Measurements from ENCODE around the gene TREH. TPM values are rescaled to one million over a fixed set of nuclear protein-coding genes. Genes with fewer than 3 reads are reported as not detected.

The TREH gene
- total and polyA plus RNA-seq, 2 of the 8 experiments (the other 6 are each of a cell fraction or from before 2014, with no cell fraction given) = 0.03 TPM; not detected in 1

DNA sequence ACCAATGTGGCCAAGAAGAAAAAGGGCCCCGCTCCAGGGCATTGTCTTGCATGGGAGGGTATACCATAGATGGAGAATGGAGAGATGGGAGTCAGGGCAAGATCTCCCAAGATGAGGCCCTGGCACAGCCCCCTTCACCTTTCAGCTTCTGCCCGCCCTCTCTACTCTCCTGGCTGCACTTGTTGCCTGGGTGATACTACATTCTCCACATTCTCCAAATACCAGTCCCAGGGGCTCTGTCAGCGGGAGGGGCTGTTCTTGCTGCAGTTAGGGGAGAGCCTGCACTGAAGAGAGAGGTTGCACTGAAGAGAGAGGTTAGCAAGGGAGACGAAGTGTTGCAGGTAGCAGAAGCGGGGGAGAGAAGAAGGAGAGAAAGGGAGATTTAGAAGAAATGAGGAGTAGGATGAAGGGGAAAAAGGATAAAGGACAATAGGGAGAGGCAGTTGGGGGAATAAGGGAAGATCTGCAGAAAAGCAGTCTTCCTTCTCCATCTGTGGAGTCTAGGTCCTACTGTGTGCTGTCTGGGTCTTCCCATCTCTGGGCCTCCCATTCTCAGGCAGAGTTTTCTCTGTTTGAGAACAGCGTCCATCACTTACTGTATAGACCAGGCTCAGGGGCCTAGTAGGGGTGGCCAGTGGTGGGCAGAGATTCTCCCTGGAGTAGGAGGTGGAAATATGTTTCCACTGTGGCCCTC is 64.0 kb downstream of the TREH start (continued):
- no peak for TF ChIP-seq FOSL1 (IDR thresholded peaks at IDR 0.05; ENCODE audit: insufficient read depth, low read depth, low read length)
- TF ChIP-seq RAD21 (IDR thresholded peaks at IDR 0.05 in 1 of 2, conservative IDR thresholded peaks at IDR 0.05 in 1 of 2; ENCODE audit: low read depth in 2 of 2, low read length in 2 of 2) = 0 out of 4 replicates have a peak, but pooled peaks of 1 of the 2 experiments have one; percentile 8
- TF ChIP-seq POU5F1 (IDR thresholded peaks at IDR 0.05; ENCODE audit: low read depth, low read length) = no peak
